RWPE1 (cell line): ENCODE results near the gene SHROOM3.

Source experiments
- CTCF ChIA-PET: fragments of 350-600 bp; sonication (Branson Sonifier 250); formaldehyde crosslinking; extraction: SDS; loops from one replicate; lab custom pipeline; 2021; lab: Yijun Ruan, JAX
- POLR2A ChIA-PET: fragments of 400-600 bp; formaldehyde crosslinking; extraction: SDS; loops from one replicate; lab custom pipeline; 2020; ENCODE audit warnings: antibody characterized with exemption; ENCODE audit not compliant: low non-redundant PET; lab: Yijun Ruan, JAX
- DNase-seq: peaks from one replicate; pipeline ENCODE4 v3.0.0; 2012; ENCODE audit warnings: low spot score
- H3K27ac ChIP-seq: fragments of 450-650 bp; 2 replicates; pipeline ENCODE4 v1.5.1; 2017
- TF ChIP-seq, protein P1 (sequence below): fragments of 450-650 bp; conservative IDR thresholded peaks from 2 replicates; pipeline ENCODE4 v1.5.1; 2017; ENCODE audit warnings: low read depth, mild to moderate bottlenecking

Gene SHROOM3

DNA sequence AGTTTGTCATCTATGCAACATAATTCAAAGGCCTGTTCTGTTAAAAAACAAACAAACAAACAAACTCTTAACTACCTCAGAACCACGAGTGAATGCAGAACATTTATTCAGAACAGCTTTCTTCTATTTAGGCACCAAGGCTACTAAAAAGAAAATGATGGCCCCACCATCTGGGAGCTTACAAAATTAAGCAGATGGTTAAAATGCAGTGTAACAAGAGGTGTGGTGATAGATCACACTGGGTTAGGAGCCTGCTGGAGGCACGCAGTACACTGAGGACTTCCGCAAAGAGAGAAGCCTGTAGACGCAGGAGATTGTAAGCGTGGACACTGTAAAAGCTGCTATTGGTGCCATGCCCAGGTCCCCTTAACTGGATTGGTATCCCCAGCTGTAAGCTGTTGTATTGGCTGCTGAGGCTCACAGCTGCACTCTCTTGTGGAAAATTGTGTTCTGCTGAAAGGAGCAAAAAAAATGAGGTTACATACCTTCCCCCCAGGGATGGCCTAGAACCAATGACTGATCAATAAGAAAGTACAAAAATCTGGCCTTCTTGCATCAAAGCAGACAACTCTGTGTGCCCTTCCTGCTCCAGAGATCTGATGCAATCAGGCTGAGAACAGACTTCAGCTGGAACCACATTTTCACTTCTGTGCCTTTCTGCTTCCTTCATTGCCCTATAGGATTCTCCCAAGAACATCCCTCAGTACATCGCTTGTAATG, 60.0 kb downstream of the SHROOM3 start:
- ChIA-PET POLR2A (no interaction called here), CTCF (no interaction called here)
- no peak overlapping the region for H3K27ac ChIP-seq
- no peak for DNase-seq
- TF ChIP-seq, protein P1, sequence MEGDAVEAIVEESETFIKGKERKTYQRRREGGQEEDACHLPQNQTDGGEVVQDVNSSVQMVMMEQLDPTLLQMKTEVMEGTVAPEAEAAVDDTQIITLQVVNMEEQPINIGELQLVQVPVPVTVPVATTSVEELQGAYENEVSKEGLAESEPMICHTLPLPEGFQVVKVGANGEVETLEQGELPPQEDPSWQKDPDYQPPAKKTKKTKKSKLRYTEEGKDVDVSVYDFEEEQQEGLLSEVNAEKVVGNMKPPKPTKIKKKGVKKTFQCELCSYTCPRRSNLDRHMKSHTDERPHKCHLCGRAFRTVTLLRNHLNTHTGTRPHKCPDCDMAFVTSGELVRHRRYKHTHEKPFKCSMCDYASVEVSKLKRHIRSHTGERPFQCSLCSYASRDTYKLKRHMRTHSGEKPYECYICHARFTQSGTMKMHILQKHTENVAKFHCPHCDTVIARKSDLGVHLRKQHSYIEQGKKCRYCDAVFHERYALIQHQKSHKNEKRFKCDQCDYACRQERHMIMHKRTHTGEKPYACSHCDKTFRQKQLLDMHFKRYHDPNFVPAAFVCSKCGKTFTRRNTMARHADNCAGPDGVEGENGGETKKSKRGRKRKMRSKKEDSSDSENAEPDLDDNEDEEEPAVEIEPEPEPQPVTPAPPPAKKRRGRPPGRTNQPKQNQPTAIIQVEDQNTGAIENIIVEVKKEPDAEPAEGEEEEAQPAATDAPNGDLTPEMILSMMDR: no peak

GRCh38 chr4:76498550-76498949, 63.5 kb downstream of the SHROOM3 start:
- DNase-seq: no peak
- ChIA-PET POLR2A (no interaction called here), CTCF (interaction anchor here (0.5 kb wide), 1 partner anchor 90 kb away, joined by 4 read pairs; no protein-coding TSS in a partner anchor)
- TF ChIP-seq, protein P1: no peak
- no peak overlapping the region for H3K27ac ChIP-seq

DNA sequence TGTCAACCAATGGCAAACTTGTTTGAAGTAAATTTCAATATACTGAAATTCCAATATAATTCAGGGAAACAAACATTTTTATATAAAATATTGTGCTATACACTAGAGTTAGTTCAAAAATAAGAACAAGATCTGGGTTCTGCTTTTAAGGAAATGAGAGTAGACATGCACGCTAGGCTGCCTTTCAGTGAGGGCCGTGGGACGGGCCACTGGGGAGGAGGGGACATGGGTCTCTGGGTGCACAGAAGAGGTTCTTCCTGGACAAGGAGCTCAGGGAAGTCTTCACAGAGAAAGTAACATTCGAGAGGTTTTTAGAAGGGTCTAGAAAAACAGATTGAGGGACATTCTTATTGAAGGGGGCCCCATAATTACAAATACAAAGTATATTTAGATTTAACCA, 64.4 kb downstream of the SHROOM3 start:
- H3K27ac ChIP-seq: no peak overlapping the region
- no peak for DNase-seq
- TF ChIP-seq, protein P1: no peak
- CTCF ChIA-PET: interaction anchor here (0.7 to 0.9 kb wide), 2 partner anchors 261 to 320 kb away, joined by 3 to 4 read pairs; no protein-coding TSS in a partner anchor
- POLR2A ChIA-PET: no interaction called here

DNA sequence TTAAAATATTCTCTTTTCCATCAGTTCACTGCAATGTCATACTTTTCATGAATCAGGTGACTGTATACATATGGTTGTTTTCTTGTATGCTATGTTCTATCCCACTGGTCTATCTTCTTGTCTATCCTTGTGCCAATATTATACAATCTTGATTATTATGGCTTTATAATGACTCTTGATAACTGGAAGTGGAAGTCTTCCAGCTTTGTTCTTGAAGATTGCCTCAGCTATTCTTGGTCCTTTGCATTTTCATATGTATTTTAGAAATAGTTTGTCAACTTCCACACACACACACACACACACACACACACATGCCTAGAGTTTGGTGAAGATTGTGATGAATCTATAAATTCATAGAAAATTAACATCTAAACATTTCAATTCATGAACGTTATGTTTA, 67.9 kb downstream of the SHROOM3 start:
- TF ChIP-seq, protein P1: no peak
- no peak for DNase-seq
- POLR2A ChIA-PET: no interaction called here
- no peak overlapping the region for H3K27ac ChIP-seq
- CTCF ChIA-PET: interaction anchor here (0.6 to 1.0 kb wide), 3 partner anchors 71 to 855 kb away, joined by 3 to 4 read pairs (median 3); no protein-coding TSS in a partner anchor

DNA sequence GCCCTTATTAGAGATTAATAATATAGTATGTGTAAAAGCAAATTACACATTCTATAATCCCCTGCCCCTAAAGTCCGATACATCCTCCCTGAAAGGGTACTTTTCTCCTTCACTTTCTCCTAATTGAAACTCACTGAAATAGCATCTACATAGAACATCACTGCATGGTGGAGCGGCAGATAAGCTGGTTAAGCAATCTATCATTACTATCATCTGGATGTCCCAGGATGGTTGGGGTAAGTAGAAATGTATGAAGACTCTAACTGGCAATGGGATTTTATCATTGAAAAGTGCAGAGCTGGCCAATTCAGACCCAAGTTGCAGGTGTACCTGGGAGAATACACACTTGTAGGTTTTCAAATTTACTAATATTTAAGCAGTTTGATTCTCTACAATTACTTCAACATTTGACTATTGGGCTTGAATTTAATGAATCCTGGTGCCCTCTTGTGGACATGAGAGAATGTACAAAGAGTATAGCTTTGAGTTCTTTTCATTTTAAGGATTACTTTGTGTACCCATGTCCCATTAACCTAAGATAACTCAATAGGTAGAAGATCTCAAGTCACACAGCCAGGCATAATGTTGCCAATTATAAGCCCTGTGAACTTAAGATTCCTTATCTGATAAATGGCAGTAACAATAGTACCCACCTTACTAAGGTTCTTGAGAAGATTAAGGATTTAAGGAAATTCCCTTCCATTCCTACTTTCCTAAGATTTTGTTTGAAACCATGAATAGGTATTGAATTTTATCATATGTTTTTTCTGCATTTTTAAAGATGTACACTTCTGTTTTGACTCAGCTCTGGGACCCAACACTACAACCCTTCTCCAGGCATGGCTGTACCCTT, 69.8 kb downstream of the SHROOM3 start:
- TF ChIP-seq, protein P1: peak; percentile 76
- ChIA-PET CTCF (interaction anchor here (0.5 to 2.3 kb wide), 17 partner anchors 51 to 786 kb away, joined by 3 to 34 read pairs (median 4); no protein-coding TSS in a partner anchor), POLR2A (no interaction called here)
- no peak overlapping the region for H3K27ac ChIP-seq
- DNase-seq: peak; percentile 49

GRCh38 chr4:76511947-76512346, 76.9 kb downstream of the SHROOM3 start:
- POLR2A ChIA-PET: no interaction called here
- CTCF ChIA-PET: interaction anchor here (0.8 kb wide), 1 partner anchor 665 kb away, joined by 3 read pairs; no protein-coding TSS in a partner anchor

More at GRCh38 chr4:76511947-76512346, 76.9 kb downstream of the SHROOM3 start:
- no peak for DNase-seq
- no peak overlapping the region for H3K27ac ChIP-seq
- TF ChIP-seq, protein P1: no peak
